Adrenal gland (tissue), 12 donors: Measurements from ENCODE around the gene DNAAF3. TPM values are rescaled to one million over a fixed set of nuclear protein-coding genes. Genes with fewer than 3 reads are reported as not detected.
A peak's percentile ranks its signal among the peaks of the same experiment; 100 is the strongest.

Source experiments
- DNase-seq, 7 donors: peaks; one replicate each; pipeline ENCODE4 v3.0.0-alpha.2; 2019 to 2020
- H3K27ac ChIP-seq, 5 donors: fragments of 200-600 bp; sonication (generic) in 4 of 5; 1 replicate in 3 of 5; 2 replicates in 2 of 5; pipeline versions ENCODE4 v1.5.1 to v1.8.0; 2016 to 2020; ENCODE audit warnings: mild to moderate bottlenecking in 1 of 5
- H3K27me3 ChIP-seq: fragments of 200-600 bp; 2 replicates; pipeline ENCODE4 v1.8.0; 2021
- H3K36me3 ChIP-seq, 2 donors: fragments of 200-600 bp; replicated peaks in 1 of 2; 1 replicate in 1 of 2; 2 replicates in 1 of 2; pipeline versions ENCODE4 v1.5.1 to v1.8.0; 2018 to 2022
- H3K4me1 ChIP-seq, 2 donors: fragments of 200-600 bp; replicated peaks in 1 of 2; 1 replicate in 1 of 2; 2 replicates in 1 of 2; pipeline versions ENCODE4 v1.5.1 to v1.8.0; 2018 to 2021
- H3K4me3 ChIP-seq, 4 donors: fragments of 200-600 bp; sonication (generic) in 3 of 4; one replicate each; pipeline ENCODE4 v1.5.1; 2016 to 2018
- H3K9me3 ChIP-seq, 3 donors: fragments of 200-600 bp; sonication (generic) in 1 of 3; replicated peaks in 1 of 3; 1 replicate in 2 of 3; 2 replicates in 1 of 3; pipeline versions ENCODE4 v1.5.1 to v1.8.0; 2016 to 2021
- POLR2A ChIP-seq, 2 donors: fragments of 450-650 bp; IDR thresholded peaks; one replicate each; pipeline ENCODE4 v1.6.1; 2017; ENCODE audit warnings: antibody characterized with exemption in 2 of 2, mild to moderate bottlenecking in 2 of 2, moderate library complexity in 1 of 2
- WGBS, 4 donors: extraction: QIAGEN DNeasy Blood & Tissue Kit in 2 of 4; methylation state at CpG; one replicate each; pipeline versions ENCODE4 v1.1.5 to v1.1.7; 2013 to 2017; 5-methylcytosine and 5-hydroxymethylcytosine counted together
- intact Hi-C, 2 donors: fragments of 100-400 bp; cut with DNase I; formaldehyde crosslinking; loops; one replicate each; pipeline versions ENCODE4 v1.14.1 to v1.15.0; 2022 to 2023
- polyA plus RNA-seq, 3 donors: library from polyadenylated mRNA; stranded (reverse); fragments of 200-250 nt in 2 of 3; fragments of 350-450 nt in 1 of 3; fragmentation: Illumina TruSeq in 1 of 3; extraction: RNeasy Lipid Tissue Mini Kit (QIAGEN cat#74804) in 1 of 3; gene quantifications; one replicate each; pipeline ENCODE4 v1.2.3, GENCODE V29; 2013 to 2014
- total RNA-seq, 9 donors: library from RNA; depleted of rRNA in 4 of 9; stranded (reverse); fragments of >200 nt in 4 of 9; fragments of 120-200 nt in 1 of 9; fragmentation: NEBNext Ultra II Directional in 1 of 9; extraction: Animal tissue kit (Norgen Biotek cat#: 25700) in 1 of 9; gene quantifications; one replicate each; pipeline versions ENCODE4 v1.1.0 to v1.2.4, GENCODE V29; 2013 to 2023
- TF ChIP-seq, protein P1 (sequence below), 6 experiments: fragments of 450-650 bp in 4 of 6; fragments of 200-600 bp in 2 of 6; sonication (generic) in 1 of 6; IDR thresholded peaks; 1 replicate in 5 of 6; 2 replicates in 1 of 6; pipeline versions ENCODE4 v1.5.1 to v1.8.0; 2016 to 2021; ENCODE audit warnings: antibody characterized with exemption in 6 of 6, mild to moderate bottlenecking in 2 of 6, moderate library complexity in 1 of 6
- donor health status: healthy with polysubstance abuse.
- donor health status: Bipolar disorder and iron deficiency.
- donor health status: DM: yes; HTN: yes; CAD: no.
- donor health status: DM: no; HTN: no; CAD: no.
- donor health status: DM: no; HTN: no; CAD: no.
- donor health status: DM: yes; HTN: yes; CAD: no.

Gene DNAAF3
- total and polyA plus RNA-seq, 12 donors, result 1.9 to 5.8 (median 3.6) TPM

DNA sequence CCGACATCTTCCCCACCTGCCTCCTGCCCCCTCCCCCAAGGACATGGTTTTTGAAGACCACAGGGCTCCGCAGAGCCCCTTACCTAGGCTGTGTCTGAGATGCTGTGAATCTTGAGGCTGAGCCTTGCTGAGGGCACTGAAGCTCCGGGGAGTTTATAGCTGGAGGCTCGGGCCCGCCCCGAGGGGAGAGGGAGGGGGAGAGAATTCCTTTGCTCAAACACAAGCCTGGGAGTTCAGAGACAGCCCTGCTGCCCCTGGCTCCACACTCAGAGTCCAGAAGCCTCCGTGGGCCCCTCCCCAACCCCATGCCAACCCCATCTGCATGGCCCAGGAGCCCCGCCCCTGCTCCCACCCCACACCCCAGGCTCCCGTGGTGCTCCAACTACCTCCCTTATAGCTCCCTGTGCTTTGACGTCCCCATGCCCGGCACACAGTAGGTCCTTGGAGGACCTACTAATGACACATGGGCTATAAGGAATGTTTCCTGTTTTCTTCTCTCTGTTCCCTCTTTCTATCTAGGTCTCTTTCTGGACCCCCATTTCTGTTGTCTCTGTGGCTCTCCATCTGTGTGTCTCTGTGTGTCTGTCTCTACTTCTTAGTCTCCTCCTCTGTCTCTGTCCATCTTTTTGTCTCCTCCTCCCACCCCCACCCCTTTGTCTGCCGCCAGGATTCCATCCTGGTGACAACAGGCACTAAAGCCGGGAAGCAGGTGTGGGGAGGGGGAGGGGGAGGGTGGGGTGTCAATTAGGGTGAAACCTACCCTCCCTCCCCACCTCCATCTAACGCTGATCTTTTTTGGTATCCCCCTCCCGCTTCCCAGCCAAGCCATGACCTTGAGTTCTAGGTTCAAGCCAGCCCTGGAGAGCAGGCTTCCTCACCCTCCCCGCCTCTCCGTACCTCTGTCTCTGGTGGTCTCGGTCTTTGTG is 17.1 kb downstream of the DNAAF3 start, which contains the start of gene TNNT1:
TSS of gene TNNT1 (minus strand) at position 129 of the 926 bp plus-strand sequence. CDS start 2,049 bp downstream, outside the sequence.
- intact Hi-C loops, result loop anchor here in 1 of 2 donors (10.0 kb wide), 2 partner anchors 265 to 355 kb away; no protein-coding TSS in a partner anchor
- Histone ChIP-seq H3K36me3 (no peaks in the 10 kb centered on the region), H3K27ac (no peak within 1 kb of the TSS), H3K4me3 (no peak within 1 kb of the TSS), H3K9me3 (no peaks in the 10 kb centered on the region), H3K27me3 (peaks cover 17% of the 10 kb centered on the region), H3K4me1 (no peaks in the 10 kb centered on the region)
- TF ChIP-seq, protein P1, sequence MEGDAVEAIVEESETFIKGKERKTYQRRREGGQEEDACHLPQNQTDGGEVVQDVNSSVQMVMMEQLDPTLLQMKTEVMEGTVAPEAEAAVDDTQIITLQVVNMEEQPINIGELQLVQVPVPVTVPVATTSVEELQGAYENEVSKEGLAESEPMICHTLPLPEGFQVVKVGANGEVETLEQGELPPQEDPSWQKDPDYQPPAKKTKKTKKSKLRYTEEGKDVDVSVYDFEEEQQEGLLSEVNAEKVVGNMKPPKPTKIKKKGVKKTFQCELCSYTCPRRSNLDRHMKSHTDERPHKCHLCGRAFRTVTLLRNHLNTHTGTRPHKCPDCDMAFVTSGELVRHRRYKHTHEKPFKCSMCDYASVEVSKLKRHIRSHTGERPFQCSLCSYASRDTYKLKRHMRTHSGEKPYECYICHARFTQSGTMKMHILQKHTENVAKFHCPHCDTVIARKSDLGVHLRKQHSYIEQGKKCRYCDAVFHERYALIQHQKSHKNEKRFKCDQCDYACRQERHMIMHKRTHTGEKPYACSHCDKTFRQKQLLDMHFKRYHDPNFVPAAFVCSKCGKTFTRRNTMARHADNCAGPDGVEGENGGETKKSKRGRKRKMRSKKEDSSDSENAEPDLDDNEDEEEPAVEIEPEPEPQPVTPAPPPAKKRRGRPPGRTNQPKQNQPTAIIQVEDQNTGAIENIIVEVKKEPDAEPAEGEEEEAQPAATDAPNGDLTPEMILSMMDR (IDR thresholded peaks at IDR 0.05), result no peak
- TF ChIP-seq POLR2A (IDR thresholded peaks at IDR 0.05), result no peak
- no peak for DNase-seq
- WGBS, 4 donors, result 15 to 23% (median 19%) methylated on average over 13 to 18 of the region's 18 CpGs

DNA sequence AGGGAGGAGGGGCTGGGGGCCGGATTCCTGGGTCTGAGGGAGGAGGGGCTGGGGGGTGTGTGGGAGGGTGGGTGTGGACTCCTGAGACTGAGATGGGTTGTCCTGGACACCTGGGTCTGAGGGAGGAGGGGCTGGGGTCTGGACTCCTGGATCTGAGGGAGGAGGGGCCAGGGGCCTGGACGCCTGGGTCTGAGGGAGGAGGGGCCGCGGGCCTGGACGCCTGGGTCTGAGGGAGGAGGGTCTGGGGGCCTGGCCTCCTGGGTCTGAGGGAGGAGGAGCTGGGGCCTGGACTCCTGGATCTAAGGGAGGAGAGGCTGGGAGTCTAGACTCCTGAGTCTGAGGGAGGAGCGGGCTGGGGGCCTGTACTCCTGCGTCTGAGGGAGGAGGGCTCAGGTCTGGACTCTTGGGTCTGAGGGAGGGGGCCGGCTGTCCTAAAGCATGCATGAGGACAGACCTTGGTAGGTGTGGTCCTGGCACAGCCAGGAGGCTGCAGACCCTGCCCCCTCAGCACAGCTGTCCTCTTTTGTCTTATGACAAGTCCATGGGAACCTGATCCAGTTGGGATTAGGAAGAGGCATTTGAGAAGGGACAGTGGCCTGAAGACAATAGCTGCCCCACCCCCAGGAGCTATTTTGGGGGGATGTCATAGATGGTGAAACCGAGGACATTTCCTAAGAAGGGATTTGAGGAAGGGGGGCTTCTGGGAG is 18.7 kb downstream of the DNAAF3 start:
- H3K36me3 ChIP-seq, result no peaks in the 10 kb centered on the region
- TF ChIP-seq POLR2A (IDR thresholded peaks at IDR 0.05), result no peak
- DNase-seq, result no peak
- H3K9me3 ChIP-seq, result no peaks in the 10 kb centered on the region
- intact Hi-C loops, result loop anchor here in 1 of 2 donors (10.0 kb wide), 2 partner anchors 267 to 357 kb away; no protein-coding TSS in a partner anchor
- no peak overlapping the region for H3K4me3 ChIP-seq
- 37 to 50% (median 47%) methylated on average over 3 to 9 of the region's 9 CpGs; no CpG with 5 or more reads in 1 of the 4 donors for WGBS, 4 donors
- H3K27me3 ChIP-seq, result peaks cover 28% of the 10 kb centered on the region
- no peaks in the 10 kb centered on the region for H3K4me1 ChIP-seq
- no peak overlapping the region for H3K27ac ChIP-seq

DNA sequence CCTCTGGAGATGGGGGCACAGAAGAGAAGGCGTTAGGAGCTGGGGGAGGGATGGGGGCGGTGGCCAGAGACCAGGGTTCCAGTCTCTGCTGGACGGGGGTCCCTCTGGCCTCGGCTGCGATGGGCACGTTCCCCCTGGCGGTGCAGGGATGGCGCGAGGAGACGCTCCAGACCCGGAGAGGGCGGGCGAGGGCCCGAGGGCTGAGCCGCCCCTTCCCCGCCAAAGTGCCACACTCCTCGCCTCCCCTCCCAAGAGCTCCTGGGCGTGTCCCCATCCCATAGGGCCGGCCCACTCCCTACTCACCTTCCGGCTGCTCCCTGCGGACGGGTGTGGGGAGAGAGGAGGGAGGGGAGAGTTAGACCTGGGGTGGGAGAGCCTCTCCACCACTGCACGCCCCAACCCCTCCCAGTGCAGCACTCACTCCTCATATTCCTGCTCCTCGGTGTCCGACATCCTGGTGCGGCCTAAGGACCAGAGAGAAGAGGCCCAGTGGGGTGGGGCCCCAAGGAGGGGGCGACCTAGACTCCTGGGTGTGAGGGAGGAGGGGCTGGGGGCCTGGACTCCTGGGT is 19.6 kb downstream of the DNAAF3 start:
- Histone ChIP-seq H3K9me3 (no peaks in the 10 kb centered on the region), H3K4me1 (peaks cover 0 to 1% of the 10 kb centered on the region in 2 donors), H3K4me3 (no peak overlapping the region), H3K36me3 (no peaks in the 10 kb centered on the region), H3K27ac (no peak overlapping the region), H3K27me3 (peaks cover 36% of the 10 kb centered on the region)
- 5 to 13% (median 9%) methylated on average over 3 to 26 of the region's 27 CpGs for WGBS, 4 donors
- TF ChIP-seq, protein P1 (IDR thresholded peaks at IDR 0.05), result no peak
- TF ChIP-seq POLR2A (IDR thresholded peaks at IDR 0.05), result no peak
- DNase-seq, result no peak
- intact Hi-C loops, result loop anchor here in 1 of 2 donors (10.0 kb wide), 2 partner anchors 268 to 358 kb away; no protein-coding TSS in a partner anchor

DNA sequence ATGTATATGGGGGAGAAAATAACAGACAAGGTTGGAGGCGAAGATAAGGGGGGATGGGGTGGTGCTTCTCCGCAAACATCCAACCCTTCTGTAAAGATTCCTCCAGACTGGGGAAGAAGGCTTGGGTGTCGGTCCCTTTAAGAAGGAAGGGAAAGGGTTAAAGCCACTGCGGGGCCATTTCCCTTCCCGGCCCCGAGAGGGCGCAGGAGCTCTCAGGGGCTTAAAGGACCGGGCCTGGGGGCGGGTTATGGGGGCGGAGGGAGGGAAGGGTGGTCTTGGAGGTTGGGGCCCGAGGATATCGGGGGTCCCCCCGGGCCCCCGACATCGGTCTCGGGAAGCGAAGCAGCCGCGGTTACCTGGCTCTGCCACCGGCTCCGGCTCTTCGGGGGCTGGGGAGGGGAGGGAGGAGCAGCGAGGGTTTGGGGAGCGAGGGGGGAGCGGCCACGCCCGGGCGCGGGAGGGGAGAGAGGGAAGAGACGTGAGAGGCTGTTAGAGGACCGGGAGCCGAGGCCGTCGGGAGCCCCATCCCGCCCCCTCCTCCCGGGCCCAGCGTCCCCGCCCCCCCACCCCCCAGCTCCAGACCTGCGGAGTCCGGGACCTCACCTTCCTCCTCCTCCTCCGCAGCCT is 20.2 kb downstream of the DNAAF3 start:
- no peak for DNase-seq
- TF ChIP-seq POLR2A (IDR thresholded peaks at IDR 0.05), result no peak
- TF ChIP-seq, protein P1 (IDR thresholded peaks at IDR 0.05), result peak in 1 of 6 experiments; percentile 8
- Histone ChIP-seq H3K36me3 (no peaks in the 10 kb centered on the region), H3K27me3 (peaks cover 41% of the 10 kb centered on the region), H3K4me1 (peaks cover 0 to 7% of the 10 kb centered on the region in 2 donors), H3K27ac (no peak overlapping the region), H3K4me3 (no peak overlapping the region), H3K9me3 (no peaks in the 10 kb centered on the region)
- WGBS, 4 donors, result 1 to 3% (median 2%) methylated on average over 11 to 32 of the region's 41 CpGs
- intact Hi-C loops, result loop anchor here in 1 of 2 donors (10.0 kb wide), 2 partner anchors 269 to 359 kb away; no protein-coding TSS in a partner anchor
